Effector CD8-positive, alpha-beta T cell (primary cell): Measurements from ENCODE around the gene ITPR2.
"Not testable (repeated sequence)": the region's sequence is repeated elsewhere in the genome, so short reads cannot be mapped to it uniquely, and the experiment has no call there.

Experiments used
- DNase-seq: peaks from one replicate; lab custom pipeline; 2025; lab: John Stamatoyannopoulos, UW

The ITPR2 gene

DNA sequence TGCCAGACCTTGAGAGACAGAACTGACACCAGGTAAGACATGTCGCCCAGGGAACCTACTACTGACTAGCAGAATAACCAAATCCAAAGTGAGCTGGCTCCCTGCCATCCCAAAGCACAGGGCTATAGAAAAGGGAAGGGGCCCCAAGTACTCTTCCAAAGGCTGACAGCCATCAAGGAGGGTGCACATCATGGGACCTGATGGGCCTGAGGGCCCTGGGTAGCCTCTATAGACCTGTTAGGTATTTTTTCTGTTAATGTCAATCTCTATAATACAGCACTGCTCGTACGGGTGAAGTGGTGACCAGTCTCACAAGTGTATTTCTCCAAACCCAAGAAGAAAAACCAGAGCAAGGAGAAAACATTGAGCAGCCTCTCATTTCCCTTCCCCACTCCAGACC is 171.6 kb downstream of the ITPR2 start:
- DNase-seq: no peak

GRCh38 chr12:26659930-26660329 is 173.1 kb downstream of the ITPR2 start:
- no peak for DNase-seq

- DNase-seq: no peak
Observed at GRCh38 chr12:26658991-26659390, 174.0 kb downstream of the ITPR2 start.

GRCh38 chr12:26654623-26655022 is 178.4 kb downstream of the ITPR2 start:
- DNase-seq: no peak

- no peak for DNase-seq
Observed at GRCh38 chr12:26651566-26652188, 181.3 kb downstream of the ITPR2 start.

DNA sequence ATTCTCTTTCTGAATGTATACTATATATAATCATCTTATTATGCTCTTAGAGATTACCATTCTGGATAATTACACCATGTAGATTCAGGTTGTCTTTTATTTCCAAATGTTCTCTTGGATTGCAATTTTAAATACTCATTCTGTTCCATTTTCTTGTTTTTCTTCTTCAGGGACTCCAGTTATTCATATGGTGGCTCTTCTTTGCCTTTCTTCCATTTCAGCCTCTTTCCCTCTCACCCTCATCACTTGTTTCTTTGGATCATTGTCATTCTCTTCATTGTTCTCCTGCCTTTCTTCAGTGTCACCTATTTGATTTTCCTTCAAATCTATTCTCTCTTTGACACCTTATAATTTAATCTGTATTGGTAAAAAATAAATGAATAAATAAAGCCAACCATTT is 182.0 kb downstream of the ITPR2 start:
- no peak for DNase-seq

DNA sequence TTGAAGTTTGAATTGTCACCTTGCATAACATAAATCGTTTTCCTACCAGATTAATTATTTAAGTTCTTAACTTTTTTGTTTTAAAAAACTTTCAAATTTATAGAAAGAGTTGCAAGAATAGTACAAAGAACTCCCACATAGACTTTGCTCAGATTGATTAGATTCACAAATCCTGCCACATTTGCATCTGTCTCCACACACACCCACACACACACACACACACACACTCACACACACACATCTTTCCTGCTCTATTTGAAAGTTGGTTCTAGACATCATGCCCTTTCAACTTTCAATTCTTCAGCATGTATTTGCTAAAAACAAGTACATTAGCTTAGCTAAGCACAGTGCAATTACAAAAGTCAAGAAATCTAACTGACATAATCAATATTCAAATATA is 184.0 kb downstream of the ITPR2 start:
- no peak for DNase-seq

GRCh38 chr12:26648584-26648983 is 184.4 kb downstream of the ITPR2 start:
- no peak for DNase-seq

GRCh38 chr12:26648066-26648465 is 184.9 kb downstream of the ITPR2 start:
- DNase-seq: no peak

- no peak for DNase-seq
Observed at GRCh38 chr12:26647088-26647487, 185.9 kb downstream of the ITPR2 start.

DNA sequence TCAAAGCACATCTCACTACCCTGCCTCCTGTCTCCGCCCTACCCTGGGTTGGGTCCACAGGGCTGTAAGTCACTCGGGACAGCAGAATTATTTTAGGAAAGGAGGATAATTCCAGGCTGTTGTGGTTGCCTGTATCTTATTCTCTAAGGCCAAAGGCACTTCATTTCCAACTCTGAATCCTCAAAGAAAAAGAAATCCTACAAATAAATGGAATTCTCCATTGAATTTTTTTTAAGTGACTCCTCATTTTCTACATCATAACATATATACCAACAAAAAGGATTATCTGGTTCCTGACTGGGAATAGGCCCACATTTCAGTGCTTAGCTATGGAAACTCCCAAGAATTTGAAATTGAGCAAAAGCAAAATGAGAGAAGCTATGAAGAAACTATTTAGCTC is 186.4 kb downstream of the ITPR2 start:
- no peak for DNase-seq

DNA sequence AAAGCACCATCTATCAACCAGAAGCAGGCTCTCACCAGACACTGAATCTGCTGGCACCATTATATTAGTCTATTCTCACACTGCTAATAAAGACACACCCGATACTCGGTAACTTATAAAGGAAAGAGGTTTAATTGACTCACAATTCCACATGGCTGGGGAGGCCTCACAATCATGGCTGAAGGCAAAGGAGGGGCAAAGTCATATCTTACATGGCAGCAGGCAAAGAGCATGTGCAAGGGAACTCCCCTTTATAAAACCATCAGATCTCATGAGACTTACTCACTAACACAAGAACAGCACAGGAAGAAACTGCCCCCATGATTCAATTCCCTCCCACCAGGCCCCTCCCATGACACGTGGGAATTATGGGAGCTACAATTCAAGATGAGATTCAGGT is 188.6 kb downstream of the ITPR2 start:
- not testable (repeated sequence) for DNase-seq

DNA sequence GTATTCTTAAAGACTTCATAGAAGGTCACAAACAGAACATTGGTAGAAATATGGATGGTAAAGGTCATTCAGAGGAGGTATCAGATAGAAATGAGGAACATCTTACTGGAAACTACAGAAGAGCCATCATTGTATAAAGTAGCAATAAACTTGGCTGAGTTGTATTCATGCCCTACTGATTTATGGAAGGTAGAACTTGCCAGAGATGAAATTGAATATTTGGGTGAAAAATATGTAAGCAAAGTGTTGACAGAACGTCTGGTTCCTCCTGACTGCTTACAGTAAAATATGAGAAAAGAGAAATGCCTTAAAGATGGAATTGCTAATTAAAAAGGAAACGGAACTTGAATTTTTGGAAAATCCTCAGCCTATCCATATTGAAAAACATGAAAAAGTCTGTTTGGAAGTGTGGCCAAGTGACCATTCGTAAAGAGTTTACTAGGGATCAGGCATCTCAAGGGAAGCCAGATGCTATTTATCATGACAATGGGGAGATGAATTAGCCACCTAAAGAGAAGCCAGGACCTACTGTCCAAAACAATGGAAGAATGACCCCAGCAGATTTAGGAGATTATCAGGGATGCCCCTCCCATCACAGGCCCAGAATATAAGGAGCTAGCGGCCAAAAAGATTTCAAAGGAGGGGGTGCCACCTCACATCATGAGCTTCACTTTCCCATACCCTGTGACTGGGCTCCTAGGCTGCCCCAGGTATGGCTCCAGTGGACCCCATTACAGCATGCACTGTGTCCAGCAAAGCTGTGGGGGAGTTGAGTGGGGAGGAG is 189.3 kb downstream of the ITPR2 start:
- DNase-seq: no peak

GRCh38 chr12:26642361-26642760 is 190.6 kb downstream of the ITPR2 start:
- DNase-seq: no peak

GRCh38 chr12:26636710-26637328 is 196.2 kb downstream of the ITPR2 start:
- no peak for DNase-seq

- no peak for DNase-seq
Observed at GRCh38 chr12:26633591-26634210, 199.3 kb downstream of the ITPR2 start.

DNA sequence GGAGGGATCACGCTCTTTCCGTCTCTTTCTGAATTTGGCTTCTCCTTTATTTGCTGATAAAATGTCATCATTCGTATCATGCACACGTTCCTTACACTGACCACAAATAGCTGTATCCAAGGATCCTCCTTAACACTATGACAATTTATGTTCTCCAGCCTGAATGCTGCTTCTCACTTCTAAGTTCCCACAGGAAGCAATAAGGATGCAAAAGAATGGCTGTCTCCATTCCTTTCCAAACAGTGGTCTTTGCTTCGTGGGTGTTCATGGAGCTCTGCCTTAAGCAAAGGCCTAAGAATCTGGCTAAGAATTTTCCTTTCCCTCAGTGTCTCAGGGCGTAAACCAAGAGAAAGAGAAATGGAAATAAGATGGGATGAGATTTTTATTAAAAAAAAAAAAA is 200.2 kb downstream of the ITPR2 start:
- DNase-seq: no peak

DNA sequence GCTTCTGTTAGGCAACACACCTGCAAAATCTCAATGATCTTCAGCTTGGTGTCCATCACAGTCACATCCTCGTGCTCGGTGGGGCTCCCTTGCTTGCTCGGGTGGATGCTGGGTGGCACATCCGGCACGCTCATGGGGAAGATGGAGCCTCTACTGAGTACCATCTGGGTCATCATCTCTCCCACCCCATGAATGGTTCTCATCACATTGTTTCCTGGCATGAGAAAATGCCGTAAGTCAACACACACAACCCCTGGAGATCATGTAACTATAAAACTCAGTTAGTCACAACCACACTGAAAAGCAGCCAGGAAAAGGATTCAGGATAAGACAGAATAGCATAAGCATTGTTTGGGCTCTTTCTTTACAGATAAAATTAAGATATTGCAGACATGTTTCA is 201.1 kb downstream of the ITPR2 start:
- DNase-seq: no peak

DNA sequence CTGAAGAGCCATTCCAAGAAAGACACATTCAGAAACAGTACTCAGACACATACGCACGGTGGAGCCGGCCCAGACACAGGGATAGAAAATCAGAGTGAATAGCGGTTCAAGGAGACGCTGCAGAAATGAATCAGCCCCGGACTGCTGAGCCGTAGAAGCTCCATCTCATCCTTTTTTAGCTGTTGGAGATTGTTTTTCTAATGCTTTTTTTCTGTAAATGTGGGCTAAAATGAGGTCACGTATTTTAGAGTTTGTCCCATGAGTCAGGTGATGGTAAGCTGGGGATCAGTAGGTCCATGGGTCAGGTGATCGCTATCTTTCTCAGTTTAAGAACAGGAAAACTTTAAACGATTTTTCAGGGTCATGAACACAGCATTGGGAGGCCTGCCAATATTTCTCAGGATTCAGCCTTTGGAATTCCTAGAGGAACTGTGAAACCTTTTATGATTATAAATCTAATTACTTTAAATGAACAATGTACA is 202.4 kb downstream of the ITPR2 start:
- no peak for DNase-seq

GRCh38 chr12:26629864-26630263 is 203.1 kb downstream of the ITPR2 start:
- no peak for DNase-seq

DNA sequence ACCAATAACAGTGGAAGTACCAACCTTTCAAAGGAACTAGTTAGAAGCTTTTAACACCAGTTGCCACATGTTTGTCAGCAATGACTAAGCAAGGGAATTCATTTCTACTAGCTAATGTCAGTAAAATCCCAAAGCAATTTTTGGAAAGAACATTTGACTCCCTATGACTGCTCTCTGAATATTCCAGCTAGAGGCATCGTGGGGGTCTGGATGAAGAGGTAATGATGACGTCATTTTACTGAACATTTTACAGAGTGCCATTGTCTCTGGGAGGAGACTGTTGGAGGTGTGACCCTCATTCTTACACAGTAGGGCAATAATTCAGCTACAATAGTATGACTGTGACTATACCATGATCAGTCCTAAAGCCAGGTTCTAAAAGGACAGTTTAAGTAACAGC is 204.8 kb downstream of the ITPR2 start:
- no peak for DNase-seq

DNA sequence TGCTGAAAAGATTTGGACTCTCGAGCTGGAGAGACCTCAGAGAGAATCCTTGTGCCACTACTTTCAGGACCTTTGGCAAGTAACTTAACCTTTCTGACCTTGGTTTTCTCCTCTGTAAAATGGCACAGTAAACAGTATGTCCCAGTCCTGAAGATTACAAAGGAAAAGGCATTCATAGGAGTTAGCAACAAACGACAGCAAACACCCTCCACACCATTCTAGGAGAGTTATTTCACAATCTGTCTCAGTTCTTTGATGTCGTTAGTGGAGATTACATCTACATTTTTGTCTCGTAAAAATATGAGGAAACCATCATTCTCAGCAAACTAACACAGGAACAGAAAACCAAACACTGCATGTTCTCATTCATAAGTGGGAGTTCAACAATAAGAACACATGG is 205.7 kb downstream of the ITPR2 start:
- DNase-seq: no peak

DNA sequence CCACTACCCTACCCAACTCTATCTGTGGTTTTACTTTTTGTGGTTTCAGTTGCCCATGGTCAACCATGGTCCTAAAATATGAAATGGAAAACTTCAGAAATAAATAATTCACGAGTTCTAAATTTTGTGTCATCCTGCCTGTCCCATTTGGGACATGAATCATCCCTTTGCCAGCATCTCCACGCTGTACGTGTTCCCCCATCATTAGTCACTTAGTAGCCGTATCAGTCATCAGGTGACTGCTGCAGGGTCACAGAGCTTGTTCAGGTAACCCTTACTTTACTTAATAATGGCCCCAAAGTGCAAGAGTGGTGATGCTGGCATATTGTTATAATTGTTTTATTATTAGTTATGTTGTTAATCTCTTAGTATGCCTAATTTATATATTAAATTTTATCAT is 209.9 kb downstream of the ITPR2 start:
- DNase-seq: no peak
